GM12875 (cell line): ENCODE measurements around the gene DAGLA.
A peak's percentile ranks its signal among the peaks of the same experiment; 100 is the strongest.

Source experiments
- H3K4me3 ChIP-seq: one replicate; pipeline ENCODE4 v1.5.1; 2011; ENCODE audit warnings: low read depth, low read length, control low read depth
- CTCF ChIP-seq: IDR thresholded peaks from 2 replicates; pipeline ENCODE4 v1.5.1; 2011; ENCODE audit warnings: low read depth, mild to moderate bottlenecking, control low read depth, inconsistent platforms, low read length, moderate library complexity, borderline replicate concordance; ENCODE audit not compliant: insufficient read depth

DAGLA gene

GRCh38 chr11:61735391-61735790 is 55.2 kb downstream of the DAGLA start:
- no peak for TF ChIP-seq CTCF
- H3K4me3 ChIP-seq = no peak overlapping the region

GRCh38 chr11:61736310-61736709 is 56.1 kb downstream of the DAGLA start:
- no peak for TF ChIP-seq CTCF
- no peak overlapping the region for H3K4me3 ChIP-seq

- TF ChIP-seq CTCF = peak; percentile 68
These were observed 56.9 kb downstream of the DAGLA start for GRCh38 chr11:61737131-61737530.

GRCh38 chr11:61737636-61738386 is 57.6 kb downstream of the DAGLA start:
- no peak overlapping the region for H3K4me3 ChIP-seq
- TF ChIP-seq CTCF = peak; percentile 19; the same call in 1 of the 2 replicates

More at GRCh38 chr11:61737131-61737530, 56.9 kb downstream of the DAGLA start:
- no peak overlapping the region for H3K4me3 ChIP-seq

- no peak for TF ChIP-seq CTCF
- H3K4me3 ChIP-seq = no peak overlapping the region
These were observed 58.6 kb downstream of the DAGLA start for GRCh38 chr11:61738776-61739175.

- no peak overlapping the region for H3K4me3 ChIP-seq
- no peak for TF ChIP-seq CTCF
These were observed 59.2 kb downstream of the DAGLA start for GRCh38 chr11:61739413-61739812.

- TF ChIP-seq CTCF = no peak
- H3K4me3 ChIP-seq = no peak overlapping the region
These were observed 59.8 kb downstream of the DAGLA start for GRCh38 chr11:61739966-61740365.
